NCI-H345 (cell line): ENCODE data around the gene MEN1.

Source experiments
- DNase-seq: peaks from one replicate; lab custom pipeline; 2025; lab: John Stamatoyannopoulos, UW

MEN1 gene

GRCh38 chr11:64810271-64810890 lies at the start of gene MEN1:
TSS of gene MEN1 (minus strand) at chr11:64810551. CDS start at chr11:64810109, 442 bp downstream.
- peak; percentile 98 for DNase-seq

- DNase-seq: no peak
Observed at GRCh38 chr11:64859542-64860414, 49.4 kb upstream of the MEN1 start.

GRCh38 chr11:64858467-64859263 lies 48.3 kb upstream of the MEN1 start:
- DNase-seq: no peak

- DNase-seq: no peak
Observed at GRCh38 chr11:64857485-64857884, 47.1 kb upstream of the MEN1 start.

GRCh38 chr11:64856382-64857227 lies 46.3 kb upstream of the MEN1 start:
- no peak for DNase-seq

GRCh38 chr11:64855596-64856304 lies 45.4 kb upstream of the MEN1 start:
- DNase-seq: no peak

GRCh38 chr11:64854534-64855502 lies 44.5 kb upstream of the MEN1 start:
- DNase-seq: no peak

GRCh38 chr11:64854157-64854533 lies 43.8 kb upstream of the MEN1 start:
- no peak for DNase-seq

- no peak for DNase-seq
Observed at GRCh38 chr11:64853709-64854108, 43.4 kb upstream of the MEN1 start.

GRCh38 chr11:64852804-64853509 lies 42.6 kb upstream of the MEN1 start:
- no peak for DNase-seq

GRCh38 chr11:64851831-64852351 lies 41.5 kb upstream of the MEN1 start:
- no peak for DNase-seq

- no peak for DNase-seq
Observed at GRCh38 chr11:64850979-64851567, 40.7 kb upstream of the MEN1 start.

GRCh38 chr11:64849598-64850356 lies 39.4 kb upstream of the MEN1 start:
- no peak for DNase-seq

- no peak for DNase-seq
Observed at GRCh38 chr11:64848826-64849597, 38.7 kb upstream of the MEN1 start.

GRCh38 chr11:64848214-64848825 lies 38.0 kb upstream of the MEN1 start:
- no peak for DNase-seq

- DNase-seq: peak; percentile 94
Observed at GRCh38 chr11:64846998-64847666, 36.8 kb upstream of the MEN1 start.
